RWPE1 (cell line): ENCODE measurements around the gene DDX51.
"Not testable (repeated sequence)": the region's sequence is repeated elsewhere in the genome, so short reads cannot be mapped to it uniquely, and the experiment has no call there.

Experiments used
- CTCF ChIA-PET: fragments of 350-600 bp; sonication (Branson Sonifier 250); formaldehyde crosslinking; extraction: SDS; loops from one replicate; lab custom pipeline; 2021; lab: Yijun Ruan, JAX
- POLR2A ChIA-PET: fragments of 400-600 bp; formaldehyde crosslinking; extraction: SDS; loops from one replicate; lab custom pipeline; 2020; ENCODE audit warnings: antibody characterized with exemption; ENCODE audit not compliant: low non-redundant PET; lab: Yijun Ruan, JAX
- DNase-seq: peaks from one replicate; pipeline ENCODE4 v3.0.0; 2012; ENCODE audit warnings: low spot score
- H3K27ac ChIP-seq: fragments of 450-650 bp; 2 replicates; pipeline ENCODE4 v1.5.1; 2017
- TF ChIP-seq, protein P1 (sequence below): fragments of 450-650 bp; conservative IDR thresholded peaks from 2 replicates; pipeline ENCODE4 v1.5.1; 2017; ENCODE audit warnings: low read depth, mild to moderate bottlenecking

Gene DDX51

DNA sequence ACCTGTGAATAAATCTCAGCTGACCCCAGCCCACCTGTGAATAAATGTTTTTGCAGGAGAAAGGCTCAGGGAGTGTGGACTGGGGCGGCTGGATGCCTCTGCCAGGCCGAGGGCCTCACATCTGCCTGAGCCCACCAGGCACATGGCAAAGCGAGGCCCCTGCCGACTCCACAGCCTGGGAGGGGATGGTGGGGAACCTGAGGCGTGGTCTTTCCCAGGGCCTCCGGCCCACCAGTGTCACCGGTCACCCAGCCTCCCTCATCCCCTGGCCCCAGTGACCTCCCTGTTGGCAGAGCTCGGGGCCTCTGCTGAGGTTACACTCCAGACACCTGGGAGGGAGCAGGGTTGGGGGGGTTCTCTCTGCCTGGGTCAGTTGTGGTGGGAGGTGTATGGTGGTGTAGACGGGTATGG is 8.3 kb upstream of the DDX51 start:
- DNase-seq = no peak
- TF ChIP-seq, protein P1, sequence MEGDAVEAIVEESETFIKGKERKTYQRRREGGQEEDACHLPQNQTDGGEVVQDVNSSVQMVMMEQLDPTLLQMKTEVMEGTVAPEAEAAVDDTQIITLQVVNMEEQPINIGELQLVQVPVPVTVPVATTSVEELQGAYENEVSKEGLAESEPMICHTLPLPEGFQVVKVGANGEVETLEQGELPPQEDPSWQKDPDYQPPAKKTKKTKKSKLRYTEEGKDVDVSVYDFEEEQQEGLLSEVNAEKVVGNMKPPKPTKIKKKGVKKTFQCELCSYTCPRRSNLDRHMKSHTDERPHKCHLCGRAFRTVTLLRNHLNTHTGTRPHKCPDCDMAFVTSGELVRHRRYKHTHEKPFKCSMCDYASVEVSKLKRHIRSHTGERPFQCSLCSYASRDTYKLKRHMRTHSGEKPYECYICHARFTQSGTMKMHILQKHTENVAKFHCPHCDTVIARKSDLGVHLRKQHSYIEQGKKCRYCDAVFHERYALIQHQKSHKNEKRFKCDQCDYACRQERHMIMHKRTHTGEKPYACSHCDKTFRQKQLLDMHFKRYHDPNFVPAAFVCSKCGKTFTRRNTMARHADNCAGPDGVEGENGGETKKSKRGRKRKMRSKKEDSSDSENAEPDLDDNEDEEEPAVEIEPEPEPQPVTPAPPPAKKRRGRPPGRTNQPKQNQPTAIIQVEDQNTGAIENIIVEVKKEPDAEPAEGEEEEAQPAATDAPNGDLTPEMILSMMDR = no peak
- no peak overlapping the region for H3K27ac ChIP-seq
- ChIA-PET POLR2A (no interaction called here), CTCF (interaction anchor here (0.6 kb wide), 1 partner anchor 60 kb away, joined by 3 read pairs; no protein-coding TSS in a partner anchor)

DNA sequence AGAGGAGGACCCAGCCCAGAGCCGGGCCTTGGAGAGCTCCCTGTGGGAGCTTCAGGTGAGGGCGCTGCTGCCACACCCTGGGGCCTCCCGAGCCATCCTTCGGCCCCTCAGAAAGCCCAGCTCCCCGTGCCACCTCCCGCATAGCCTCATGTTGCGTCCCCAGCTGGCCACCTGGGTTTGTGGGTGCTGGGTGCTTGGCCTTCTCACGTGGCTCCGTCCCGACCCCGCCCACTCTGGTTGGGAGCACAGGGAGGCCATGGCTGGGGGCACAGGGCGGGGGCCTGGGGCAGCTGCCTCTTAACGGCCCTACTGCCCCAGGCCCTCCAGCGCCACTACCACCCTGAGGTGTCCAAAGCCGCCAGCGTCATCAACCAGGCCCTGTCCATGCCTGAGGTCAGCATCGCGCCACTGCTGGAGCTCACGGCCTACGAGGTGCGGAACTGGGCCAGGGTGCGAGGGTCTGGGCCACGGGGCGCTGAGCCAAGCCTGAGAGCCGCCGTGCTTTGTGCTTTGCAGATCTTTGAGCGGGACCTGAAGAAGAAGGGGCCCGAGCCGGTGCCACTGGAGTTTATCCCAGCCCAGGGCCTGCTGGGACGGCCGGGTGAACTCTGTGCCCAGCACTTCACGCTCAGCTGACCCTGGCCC is 7.8 kb upstream of the DDX51 start:
- DNase-seq = no peak
- CTCF ChIA-PET = interaction anchor here (0.6 kb wide), 1 partner anchor 60 kb away, joined by 3 read pairs; no protein-coding TSS in a partner anchor
- H3K27ac ChIP-seq = no peak overlapping the region
- TF ChIP-seq, protein P1 = no peak
- POLR2A ChIA-PET = no interaction called here

DNA sequence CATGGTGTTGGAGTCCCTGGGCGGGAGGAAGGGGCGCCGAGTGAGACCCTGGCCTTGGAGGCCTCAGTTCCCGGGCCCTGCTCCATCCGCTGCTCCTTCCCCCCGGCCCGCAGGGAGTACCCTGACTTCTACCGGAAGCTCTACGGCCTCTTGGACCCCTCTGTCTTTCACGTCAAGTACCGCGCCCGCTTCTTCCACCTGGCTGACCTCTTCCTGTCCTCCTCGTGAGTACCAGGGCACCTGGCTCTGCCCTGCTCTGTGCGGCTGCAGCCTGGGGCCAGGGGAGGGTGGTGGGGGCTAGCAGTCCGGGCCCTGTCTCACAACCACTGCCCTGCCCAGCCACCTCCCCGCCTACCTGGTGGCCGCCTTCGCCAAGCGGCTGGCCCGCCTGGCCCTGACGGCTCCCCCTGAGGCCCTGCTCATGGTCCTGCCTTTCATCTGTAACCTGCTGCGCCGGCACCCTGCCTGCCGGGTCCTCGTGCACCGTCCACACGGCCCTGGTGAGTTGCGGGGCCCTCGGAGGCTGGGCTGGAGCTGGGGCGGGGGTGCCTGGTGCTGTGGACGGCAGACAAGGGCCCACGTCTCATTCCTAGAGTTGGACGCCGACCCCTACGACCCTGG is 7.1 kb upstream of the DDX51 start:
- ChIA-PET CTCF (no interaction called here), POLR2A (no interaction called here)
- TF ChIP-seq, protein P1 = no peak
- no peak for DNase-seq
- no peak overlapping the region for H3K27ac ChIP-seq

DNA sequence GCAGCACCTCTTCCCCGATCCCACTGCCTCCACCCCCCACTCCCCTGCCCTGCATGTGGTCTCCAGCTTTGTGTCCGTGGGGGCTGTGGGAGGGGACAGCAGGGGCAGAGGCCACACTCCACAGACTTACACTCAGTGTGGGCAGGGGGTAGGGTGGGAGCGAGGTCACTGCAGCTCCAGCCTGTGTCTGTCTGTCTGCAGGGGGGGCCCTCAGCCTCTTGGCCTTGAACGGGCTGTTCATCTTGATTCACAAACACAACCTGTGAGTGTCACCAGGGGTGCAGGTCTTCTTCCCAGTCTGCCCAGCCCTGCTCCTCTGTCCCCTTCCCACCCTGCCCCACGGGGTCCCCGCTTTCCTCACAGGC is 6.6 kb upstream of the DDX51 start:
- no peak overlapping the region for H3K27ac ChIP-seq
- DNase-seq = no peak
- TF ChIP-seq, protein P1 = no peak
- ChIA-PET POLR2A (no interaction called here), CTCF (no interaction called here)

DNA sequence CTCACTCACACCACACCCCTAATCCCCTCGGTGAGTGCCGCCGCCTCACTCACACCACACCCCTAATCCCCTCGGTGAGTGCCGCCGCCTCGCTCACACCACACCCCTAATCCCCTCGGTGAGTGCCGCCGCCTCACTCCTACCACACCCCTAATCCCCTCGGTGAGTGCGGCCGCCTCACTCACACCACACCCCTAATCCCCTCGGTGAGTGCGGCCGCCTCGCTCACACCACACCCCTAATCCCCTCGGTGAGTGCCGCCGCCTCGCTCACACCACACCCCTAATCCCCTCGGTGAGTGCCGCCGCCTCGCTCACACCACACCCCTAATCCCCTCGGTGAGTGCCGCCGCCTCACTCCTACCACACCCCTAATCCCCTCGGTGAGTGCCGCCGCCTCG is 5.4 kb upstream of the DDX51 start:
- H3K27ac ChIP-seq, POLR2A ChIA-PET, DNase-seq, CTCF ChIA-PET: not testable (repeated sequence)

DNA sequence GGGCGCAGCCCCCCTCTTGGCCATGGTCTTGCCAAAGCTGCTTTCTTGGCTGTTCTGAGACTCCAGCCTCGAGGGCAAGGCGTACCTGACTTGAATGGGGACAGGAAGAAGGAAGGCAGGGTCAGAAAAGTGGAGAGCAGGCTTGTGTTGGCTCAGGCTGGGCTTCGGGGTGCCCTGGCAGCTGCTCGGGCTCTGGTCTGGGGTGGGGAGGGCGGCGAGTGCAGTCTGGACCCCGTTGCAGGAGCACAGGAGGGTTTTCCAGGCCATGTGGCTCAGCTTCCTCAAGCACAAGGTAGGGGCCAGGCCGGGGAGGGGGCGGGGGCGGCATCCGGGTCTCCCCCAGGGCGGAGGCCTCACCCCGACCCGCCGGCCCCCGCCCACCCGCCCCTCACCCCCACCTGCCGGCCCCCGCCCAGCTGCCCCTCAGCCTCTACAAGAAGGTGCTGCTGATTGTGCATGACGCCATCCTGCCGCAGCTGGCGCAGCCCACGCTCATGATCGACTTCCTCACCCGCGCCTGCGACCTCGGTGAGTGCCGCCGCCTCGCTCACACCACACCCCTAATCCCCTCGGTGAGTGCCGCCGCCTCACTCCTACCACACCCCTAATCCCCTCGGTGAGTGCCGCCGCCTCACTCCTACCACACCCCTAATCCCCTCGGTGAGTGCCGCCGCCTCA is 4.4 kb upstream of the DDX51 start:
- POLR2A ChIA-PET = no interaction called here
- no peak for DNase-seq
- H3K27ac ChIP-seq = no peak overlapping the region
- CTCF ChIA-PET = no interaction called here
- TF ChIP-seq, protein P1 = no peak
